Activated CD8-positive, alpha-beta memory T cell treated with anti-CD3 and anti-CD28 coated beads for 4 hours (primary cell): ENCODE data around the gene NID1.

Experiments
- DNase-seq, 2 donors: peaks; one replicate each; pipeline ENCODE4 v3.0.0-alpha.2; 2020; ENCODE audit warnings: low read depth in 2 of 2

NID1 gene

GRCh38 chr1:236065509-236066005 is 667 bp upstream of the NID1 start:
- no peak for DNase-seq

GRCh38 chr1:236063919-236064673 is 794 bp downstream of the NID1 start:
- no peak for DNase-seq

- no peak for DNase-seq
Observed at GRCh38 chr1:236063551-236063918, 1.4 kb downstream of the NID1 start.

GRCh38 chr1:236060286-236060685 is 4.6 kb downstream of the NID1 start:
- DNase-seq, result no peak

DNA sequence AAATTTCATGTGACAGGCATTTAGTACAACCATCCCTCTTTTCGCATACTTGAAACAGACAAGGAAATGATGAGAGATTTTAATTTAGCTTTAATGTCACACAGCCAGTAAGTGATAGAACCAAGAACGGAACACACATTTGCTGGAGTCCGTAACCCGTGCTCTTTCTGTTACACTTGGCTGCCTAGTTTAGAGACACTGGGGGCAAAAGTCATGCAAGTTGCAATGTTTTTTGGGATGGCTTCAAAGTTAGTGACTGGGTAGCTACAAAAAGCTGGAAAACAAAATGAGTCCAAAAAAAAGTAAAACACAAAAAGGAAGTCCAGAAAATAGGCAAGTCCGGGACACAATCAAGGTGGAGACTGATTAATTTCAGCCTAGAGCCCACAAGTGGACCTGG is 5.9 kb downstream of the NID1 start:
- DNase-seq, result no peak

GRCh38 chr1:236058141-236058934 is 6.6 kb downstream of the NID1 start:
- DNase-seq, result no peak

DNA sequence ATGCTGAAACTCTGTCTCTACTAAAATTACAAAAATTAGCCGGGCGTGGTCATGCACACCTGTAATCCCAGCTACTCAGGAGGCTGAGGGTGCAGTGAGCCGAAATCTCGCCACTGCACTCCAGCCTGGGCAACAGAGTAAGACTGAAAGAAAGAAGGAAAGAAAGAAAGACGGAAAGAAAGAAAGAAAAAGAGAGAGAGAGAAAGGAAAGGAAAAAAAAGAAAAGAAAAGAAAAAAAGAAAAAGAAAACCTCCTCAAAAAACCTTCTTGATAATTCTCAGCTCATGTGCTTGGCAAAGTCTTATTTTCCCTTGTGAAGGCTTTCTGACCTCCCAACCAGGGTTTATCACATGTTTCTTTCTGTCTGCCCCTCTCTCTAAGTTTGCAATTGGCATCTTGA is 7.3 kb downstream of the NID1 start:
- DNase-seq, result no peak

DNA sequence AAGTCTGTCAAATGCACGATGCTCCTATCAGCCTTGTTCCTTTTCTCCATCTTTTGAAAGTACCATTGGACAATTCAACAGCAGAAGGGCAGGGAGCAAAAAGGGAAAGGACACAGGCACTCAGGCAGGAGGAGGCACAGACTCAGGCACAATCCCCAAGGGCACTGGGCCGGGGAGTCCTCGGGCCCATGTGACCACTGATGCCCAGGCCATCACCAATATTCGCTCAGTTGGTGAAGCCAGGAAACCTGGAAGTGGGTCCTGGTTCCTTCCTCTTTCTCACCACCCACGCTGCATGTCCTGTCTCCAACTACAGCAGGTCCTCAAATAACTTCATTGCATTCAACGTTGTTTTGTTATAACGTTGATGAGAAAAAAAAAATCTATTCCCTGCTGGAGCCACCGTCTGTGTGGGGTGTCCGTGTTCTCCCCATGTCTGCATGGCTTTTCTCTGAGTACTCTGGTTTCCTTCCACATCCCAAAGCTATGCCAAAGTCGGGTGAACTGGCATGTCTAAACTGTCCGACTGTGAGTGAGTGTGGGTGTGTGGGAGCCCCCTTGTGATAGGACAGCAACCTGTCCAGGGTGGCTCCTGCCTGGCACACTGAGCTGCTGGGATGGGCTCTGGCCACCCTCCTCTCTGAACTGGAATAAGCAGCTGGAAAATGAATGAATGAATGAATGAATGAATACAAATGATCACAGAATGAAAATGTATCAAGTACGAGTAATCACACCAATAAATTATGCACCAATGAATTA is 12.5 kb downstream of the NID1 start:
- no peak for DNase-seq

GRCh38 chr1:236051242-236051791 is 13.6 kb downstream of the NID1 start:
- no peak for DNase-seq

GRCh38 chr1:236045771-236046170 is 19.1 kb downstream of the NID1 start:
- DNase-seq, result no peak

DNA sequence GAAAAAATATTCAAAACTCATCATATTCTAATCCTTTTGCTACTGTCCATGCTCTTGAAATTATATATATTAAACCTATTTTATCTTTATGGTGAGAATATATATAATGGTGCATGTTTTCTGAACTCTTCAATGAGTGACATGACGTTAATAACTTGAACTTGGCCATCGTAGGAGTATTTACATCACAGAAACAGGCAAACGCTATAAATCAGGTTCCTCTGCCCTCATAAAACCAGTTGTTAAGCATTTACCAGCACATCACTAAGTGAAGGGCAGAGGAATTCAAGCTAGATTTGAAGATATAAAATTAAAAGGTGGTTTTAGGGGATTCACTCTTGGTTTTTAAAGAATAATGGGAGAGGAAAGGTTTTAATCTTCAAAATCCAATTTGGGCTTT is 20.5 kb downstream of the NID1 start:
- no peak for DNase-seq

GRCh38 chr1:236041631-236042618 is 23.0 kb downstream of the NID1 start:
- DNase-seq, result no peak

DNA sequence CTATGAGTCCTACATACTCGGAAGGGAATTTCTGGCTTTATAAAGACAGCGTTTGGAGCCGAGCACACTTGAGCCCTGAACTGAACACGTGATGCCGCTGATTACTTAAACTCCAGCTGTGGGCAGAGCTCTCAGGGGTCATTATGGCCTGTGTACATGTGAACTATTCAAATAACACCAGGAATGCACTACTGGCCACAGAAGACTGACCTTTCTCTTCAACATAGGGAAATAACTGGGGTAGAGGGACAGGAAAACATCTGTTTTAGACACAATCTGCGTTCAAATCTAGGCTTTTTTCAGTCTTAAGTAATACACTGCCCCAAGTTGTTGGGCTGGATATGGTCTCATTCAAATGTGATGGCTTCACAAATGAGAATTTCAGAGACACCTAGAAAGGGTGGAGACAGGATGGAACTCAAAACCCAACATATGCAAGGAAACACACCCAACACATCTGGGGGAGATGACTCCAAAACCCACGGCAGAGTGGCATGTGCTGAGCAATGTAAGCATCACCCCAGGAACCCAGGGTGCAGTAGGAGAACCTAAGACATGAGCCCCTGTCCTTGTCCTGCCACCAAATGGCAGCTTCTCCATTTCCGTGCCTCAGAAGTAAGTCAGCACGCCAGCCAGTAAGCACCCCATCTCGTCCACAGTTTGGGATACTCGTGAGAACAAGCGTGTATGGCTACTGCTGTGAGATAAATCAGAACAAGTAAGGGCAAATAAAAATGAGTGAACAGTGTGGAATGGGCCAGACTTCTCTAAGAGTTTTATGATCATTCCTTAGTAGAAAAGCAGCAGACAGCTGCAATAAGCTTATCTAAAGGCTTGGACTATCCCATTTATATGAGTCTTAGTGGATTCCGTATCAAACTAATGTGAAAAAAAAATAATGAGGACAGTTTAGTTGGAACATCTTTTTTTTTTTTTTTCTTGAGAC is 24.9 kb downstream of the NID1 start:
- no peak for DNase-seq

GRCh38 chr1:236038034-236038433 is 26.9 kb downstream of the NID1 start:
- DNase-seq, result no peak

GRCh38 chr1:236035681-236036101 is 29.2 kb downstream of the NID1 start:
- DNase-seq, result no peak

- no peak for DNase-seq
Observed at GRCh38 chr1:236033336-236033735, 31.6 kb downstream of the NID1 start.

DNA sequence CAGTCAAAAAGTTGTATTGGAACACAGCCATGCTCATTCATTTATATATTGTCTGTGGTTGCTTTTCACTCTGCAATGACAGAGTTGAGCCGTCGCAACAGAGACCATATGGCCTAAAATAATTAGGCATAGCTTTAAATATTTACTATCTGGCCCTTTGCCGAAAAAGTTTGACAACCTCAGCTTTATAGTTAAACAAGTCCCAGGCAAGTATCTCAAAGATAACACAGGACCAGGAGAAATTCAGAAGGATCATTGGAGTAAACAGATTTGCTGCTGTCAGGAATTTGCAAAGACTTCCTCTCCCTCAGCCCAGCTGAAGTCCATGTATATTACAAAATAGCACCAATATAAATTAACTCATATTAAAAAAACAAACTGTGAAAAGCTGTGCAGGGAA is 34.4 kb downstream of the NID1 start:
- DNase-seq, result no peak

DNA sequence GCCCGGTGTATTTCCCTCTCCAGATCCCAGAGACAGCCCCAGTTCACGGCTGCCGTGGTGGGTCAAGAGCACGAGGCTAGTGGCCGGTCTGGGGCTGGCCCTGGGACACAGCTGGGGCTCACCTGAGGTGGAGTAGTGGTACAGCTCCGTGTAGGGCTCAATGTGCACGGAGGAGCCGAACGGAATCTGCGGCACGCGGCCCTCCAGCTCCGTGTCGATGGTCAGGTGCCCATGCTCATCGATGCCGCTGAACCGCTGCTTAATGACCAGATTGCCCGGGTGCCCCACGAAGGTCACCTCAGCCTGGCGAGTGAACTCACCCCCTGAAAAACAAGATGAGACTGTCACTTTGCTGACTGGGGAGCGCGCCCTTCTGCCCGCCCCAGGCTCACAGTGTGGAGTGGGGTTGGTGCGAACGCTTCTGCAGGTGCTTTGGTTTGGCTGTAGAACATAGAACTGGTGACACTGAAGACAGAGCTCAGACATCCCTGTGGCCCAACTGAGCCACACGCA is 35.4 kb downstream of the NID1 start:
- no peak for DNase-seq

- DNase-seq, result no peak
Observed at GRCh38 chr1:236027104-236027503, 37.8 kb downstream of the NID1 start.
